Skeletal muscle tissue (tissue), 4 donors: ENCODE measurements around the gene PLBD1. TPM values are rescaled to one million over a fixed set of nuclear protein-coding genes. Genes with fewer than 3 reads are reported as not detected.
A peak's percentile ranks its signal among the peaks of the same experiment; 100 is the strongest.

ENCODE experiments used
- H3K27ac ChIP-seq: one replicate; pipeline ENCODE4 v1.7.0; 2013; ENCODE audit warnings: mild to moderate bottlenecking, low read depth, low read length, inconsistent platforms
- H3K27me3 ChIP-seq, 3 donors: one replicate each; pipeline ENCODE4 v1.7.0; 2013; ENCODE audit warnings: low read length in 3 of 3; ENCODE audit not compliant: control insufficient read depth in 3 of 3, insufficient read depth in 3 of 3
- H3K36me3 ChIP-seq, 3 donors: one replicate each; pipeline ENCODE4 v1.7.0; 2013; ENCODE audit warnings: low read length in 3 of 3; ENCODE audit not compliant: control insufficient read depth in 3 of 3, insufficient read depth in 3 of 3
- H3K4me1 ChIP-seq, 3 donors: one replicate each; pipeline ENCODE4 v1.7.0; 2013; ENCODE audit warnings: low read length in 3 of 3, mild to moderate bottlenecking in 3 of 3; ENCODE audit not compliant: control insufficient read depth in 3 of 3, insufficient read depth in 3 of 3
- H3K4me3 ChIP-seq, 3 donors: one replicate each; pipeline ENCODE4 v1.7.0; 2013; ENCODE audit warnings: low read length in 3 of 3
- H3K9ac ChIP-seq, 3 donors: one replicate each; pipeline ENCODE4 v1.7.0; 2013; ENCODE audit warnings: low read length in 3 of 3, mild to moderate bottlenecking in 3 of 3, moderate library complexity in 2 of 3, low read depth in 1 of 3
- H3K9me3 ChIP-seq, 3 donors: one replicate each; pipeline ENCODE4 v1.7.0; 2013; ENCODE audit warnings: low read length in 3 of 3; ENCODE audit not compliant: control insufficient read depth in 3 of 3
- total RNA-seq: library from RNA; depleted of rRNA; stranded (reverse); fragments of >200 nt; gene quantifications from one replicate; pipeline ENCODE4 v1.2.3, GENCODE V29; 2014
- donor health status: Osteomylitis.

PLBD1 gene
- 24.0 TPM for total RNA-seq

DNA sequence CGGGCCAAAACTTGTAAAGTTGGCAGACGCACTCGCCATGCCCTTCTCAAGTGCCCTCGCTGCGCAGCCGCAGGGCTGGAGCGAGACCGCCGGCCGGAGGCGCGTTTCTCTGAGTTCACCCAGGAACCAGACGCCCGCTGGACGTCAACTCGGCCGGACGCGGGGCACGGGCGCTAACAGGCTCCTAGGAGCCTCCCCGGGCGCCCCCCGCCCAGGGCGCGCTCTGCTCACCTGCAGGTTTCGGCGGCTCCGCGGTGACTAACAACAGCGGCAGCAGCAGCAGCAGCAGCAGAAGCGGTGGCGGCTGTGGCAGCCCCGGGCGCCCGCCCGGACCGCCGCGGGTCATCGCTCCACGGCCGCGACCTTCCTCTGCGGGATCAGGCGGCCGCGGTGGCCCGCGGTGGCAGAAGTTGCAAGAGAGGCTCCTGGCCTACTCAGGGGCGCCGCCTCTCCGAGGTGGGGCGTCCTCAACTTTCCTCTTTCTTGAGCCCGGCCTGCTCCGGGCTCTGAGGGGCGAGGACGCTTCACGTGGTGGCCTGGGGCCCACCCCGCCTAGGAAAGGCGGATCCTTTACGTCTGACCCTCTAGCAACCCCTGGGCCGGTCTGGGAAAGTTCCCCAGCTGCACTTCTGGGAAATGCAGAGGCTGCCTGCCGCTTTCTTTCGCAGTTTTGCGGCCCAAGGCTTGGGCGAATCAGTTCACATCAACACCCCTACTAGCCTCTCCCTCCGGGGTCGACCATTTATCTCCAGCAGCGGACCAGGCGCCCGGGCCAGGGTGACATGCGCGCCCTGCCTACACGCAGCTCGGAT is at the start of gene PLBD1:
Gene PLBD1, minus strand, starts transcription at position 533 of the 812 bp plus-strand sequence. Its CDS starts 187 bp downstream, at position 346.
- Histone ChIP-seq H3K36me3 (no peaks in the 10 kb centered on the region), H3K27me3 (no peaks in the 10 kb centered on the region), H3K27ac (peak within 1 kb of the TSS; percentile 80), H3K9me3 (no peaks in the 10 kb centered on the region), H3K4me1 (peaks cover 3 to 15% (median 7%) of the 10 kb centered on the region in 3 donors), H3K4me3 (peak within 1 kb of the TSS; percentile 74 to 87 (median 85)), H3K9ac (peak within 1 kb of the TSS; percentile 86 to 91 (median 91))

GRCh38 chr12:14614704-14615121 is 47.0 kb upstream of the PLBD1 start:
- H3K4me3 ChIP-seq = no peak overlapping the region
- H3K9me3 ChIP-seq = no peaks in the 10 kb centered on the region
- no peak overlapping the region for H3K9ac ChIP-seq
- no peaks in the 10 kb centered on the region for H3K27me3 ChIP-seq
- peaks cover 3 to 12% (median 12%) of the 10 kb centered on the region in 3 donors for H3K4me1 ChIP-seq
- H3K27ac ChIP-seq = no peak overlapping the region
- no peaks in the 10 kb centered on the region for H3K36me3 ChIP-seq

GRCh38 chr12:14613718-14614117 is 46.0 kb upstream of the PLBD1 start:
- no peaks in the 10 kb centered on the region for H3K27me3 ChIP-seq
- no peaks in the 10 kb centered on the region for H3K36me3 ChIP-seq
- peak overlapping the region in 1 of 3 donors; percentile 40 for H3K9ac ChIP-seq
- peak overlapping the region; percentile 5 for H3K27ac ChIP-seq
- no peak overlapping the region for H3K4me3 ChIP-seq
- H3K4me1 ChIP-seq = peaks cover 3 to 12% (median 12%) of the 10 kb centered on the region in 3 donors
- H3K9me3 ChIP-seq = no peaks in the 10 kb centered on the region

GRCh38 chr12:14612898-14613445 is 45.3 kb upstream of the PLBD1 start:
- peak overlapping the region in 2 of 3 donors; percentile 5 to 40 for H3K9ac ChIP-seq
- H3K36me3 ChIP-seq = no peaks in the 10 kb centered on the region
- no peaks in the 10 kb centered on the region for H3K9me3 ChIP-seq
- no peak overlapping the region for H3K4me3 ChIP-seq
- H3K27ac ChIP-seq = peak overlapping the region; percentile 5
- H3K4me1 ChIP-seq = peaks cover 3 to 12% (median 12%) of the 10 kb centered on the region in 3 donors
- H3K27me3 ChIP-seq = no peaks in the 10 kb centered on the region

GRCh38 chr12:14612250-14612649 is 44.6 kb upstream of the PLBD1 start:
- H3K9ac ChIP-seq = no peak overlapping the region
- no peaks in the 10 kb centered on the region for H3K36me3 ChIP-seq
- H3K4me1 ChIP-seq = peaks cover 3 to 12% (median 12%) of the 10 kb centered on the region in 3 donors
- H3K27ac ChIP-seq = no peak overlapping the region
- H3K4me3 ChIP-seq = no peak overlapping the region
- no peaks in the 10 kb centered on the region for H3K9me3 ChIP-seq
- H3K27me3 ChIP-seq = no peaks in the 10 kb centered on the region

DNA sequence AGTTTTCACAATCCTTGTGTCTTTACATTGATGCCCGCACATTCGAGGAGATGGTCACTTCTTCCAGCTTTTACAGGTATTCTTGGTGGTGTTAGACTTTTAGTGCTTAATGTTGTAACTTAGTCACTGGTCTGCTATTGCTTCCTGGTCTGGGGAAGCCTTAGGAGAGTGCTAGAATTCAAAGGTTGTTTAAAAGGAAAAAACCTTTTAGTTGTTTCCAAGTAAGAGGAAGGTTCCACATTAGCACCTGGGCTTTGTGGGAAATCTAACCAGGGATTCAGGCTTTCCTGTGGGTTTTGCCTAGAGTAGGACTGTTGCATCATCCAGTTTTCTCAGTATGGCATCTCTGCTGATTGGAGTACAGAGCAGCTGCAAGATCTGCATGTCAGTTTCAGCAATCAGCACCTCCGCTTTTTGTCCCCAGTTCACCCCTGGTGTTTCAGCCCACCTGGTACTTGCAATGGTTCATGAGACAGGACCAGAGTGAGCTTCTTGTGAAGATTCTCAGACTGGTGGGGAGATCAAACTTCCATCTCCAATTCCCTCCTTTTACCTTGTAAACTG is 44.0 kb upstream of the PLBD1 start:
- H3K4me3 ChIP-seq = no peak overlapping the region
- H3K9ac ChIP-seq = no peak overlapping the region
- no peak overlapping the region for H3K27ac ChIP-seq
- peaks cover 3 to 12% (median 12%) of the 10 kb centered on the region in 3 donors for H3K4me1 ChIP-seq
- no peaks in the 10 kb centered on the region for H3K36me3 ChIP-seq
- peaks cover 0 to 2% (median 0%) of the 10 kb centered on the region in 3 donors for H3K9me3 ChIP-seq
- H3K27me3 ChIP-seq = no peaks in the 10 kb centered on the region

DNA sequence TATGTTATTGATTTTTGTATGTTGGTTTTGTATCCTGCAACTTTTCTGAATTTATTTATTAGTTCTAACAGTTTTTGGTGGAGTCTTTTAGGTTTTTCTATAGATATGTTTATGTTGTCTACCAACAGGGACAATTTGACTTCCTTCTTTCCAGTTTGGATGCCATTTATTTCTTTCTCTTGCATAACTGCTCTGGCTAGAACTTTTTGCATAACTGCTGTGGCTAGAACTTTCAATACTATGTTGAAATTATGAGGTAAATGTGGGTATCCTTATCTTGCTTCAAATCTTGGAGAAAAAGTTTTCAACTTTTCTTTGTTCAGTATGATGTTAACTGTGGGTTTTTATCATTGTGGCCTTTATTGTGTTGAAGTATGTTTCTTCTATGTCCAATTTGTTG is 39.9 kb upstream of the PLBD1 start:
- H3K4me1 ChIP-seq = peaks cover 0 to 3% (median 0%) of the 10 kb centered on the region in 3 donors
- no peak overlapping the region for H3K9ac ChIP-seq
- no peaks in the 10 kb centered on the region for H3K36me3 ChIP-seq
- H3K27me3 ChIP-seq = no peaks in the 10 kb centered on the region
- no peak overlapping the region for H3K4me3 ChIP-seq
- no peak overlapping the region for H3K27ac ChIP-seq
- H3K9me3 ChIP-seq = peaks cover 0 to 9% (median 0%) of the 10 kb centered on the region in 3 donors

- Histone ChIP-seq H3K9me3 (peaks cover 0 to 9% (median 0%) of the 10 kb centered on the region in 3 donors), H3K36me3 (no peaks in the 10 kb centered on the region), H3K27me3 (no peaks in the 10 kb centered on the region), H3K4me3 (no peak overlapping the region), H3K4me1 (no peaks in the 10 kb centered on the region), H3K9ac (no peak overlapping the region), H3K27ac (no peak overlapping the region)
These were observed 37.8 kb upstream of the PLBD1 start for GRCh38 chr12:14605401-14605989.

GRCh38 chr12:14601692-14602478 is 34.2 kb upstream of the PLBD1 start:
- Histone ChIP-seq H3K27me3 (no peaks in the 10 kb centered on the region), H3K27ac (no peak overlapping the region), H3K36me3 (no peaks in the 10 kb centered on the region), H3K9ac (no peak overlapping the region), H3K4me1 (no peaks in the 10 kb centered on the region), H3K9me3 (peaks cover 0 to 9% (median 3%) of the 10 kb centered on the region in 3 donors), H3K4me3 (no peak overlapping the region)
